ENCODE data around the gene IGF2R. TPM values are rescaled to one million over a fixed set of nuclear protein-coding genes. Genes with fewer than 3 reads are reported as not detected.
"Not testable (repeated sequence)": the region's sequence is repeated elsewhere in the genome, so short reads cannot be mapped to it uniquely, and the experiment has no call there.

IGF2R gene
- polyA plus RNA-seq, 1 donor (not counting 4 experiments of a cell fraction or from before 2014, with no cell fraction given), result 40.9 TPM

GRCh38 chr6:160139420-160139851 is 170.6 kb downstream of the IGF2R start:
- peaks cover 0 to 4% of the 10 kb centered on the region in 2 experiments for H3K36me3 ChIP-seq (ENCODE audit: control insufficient read depth in 2 of 2, extremely low read depth in 1 of 2, insufficient read depth in 2 of 2, low read length in 2 of 2)
- no peaks in the 10 kb centered on the region for H3K27me3 ChIP-seq (ENCODE audit: control insufficient read depth, extremely low read depth, insufficient read depth, low read length)
- TF ChIP-seq EZH2 (IDR thresholded peaks at IDR 0.05; ENCODE audit: low read length) (no peak), CTCF (optimal IDR thresholded peaks at IDR 0.05 in 1 of 3, IDR thresholded peaks at IDR 0.05 in 1 of 3, conservative IDR thresholded peaks at IDR 0.05 in 1 of 3; ENCODE audit: extremely low read depth in 1 of 3, insufficient read depth in 2 of 3, low read length in 3 of 3) (no peak)
- H3K27ac ChIP-seq (ENCODE audit: control insufficient read depth, insufficient read depth, low read length), result no peak overlapping the region
- no peaks in the 10 kb centered on the region for H3K9me3 ChIP-seq (ENCODE audit: control insufficient read depth, low read depth, low read length)
- H3K9me1 ChIP-seq (ENCODE audit: control insufficient read depth, extremely low read depth, insufficient read depth, low read length), result no peaks in the 10 kb centered on the region
- no peak overlapping the region for H3K4me2 ChIP-seq (ENCODE audit: control insufficient read depth, extremely low read depth, insufficient read depth, low read depth, low read length)
- no peaks in the 10 kb centered on the region for H4K20me1 ChIP-seq (ENCODE audit: control insufficient read depth, extremely low read depth, insufficient read depth, low read length)
- no peaks in the 10 kb centered on the region for H3K79me2 ChIP-seq (ENCODE audit: control insufficient read depth, insufficient read depth, low read length)
- H3K4me1 ChIP-seq (ENCODE audit: control insufficient read depth, extremely low read depth, insufficient read depth, low read length), result peaks cover 10% of the 10 kb centered on the region
- peak; percentile 88 for FAIRE-seq
- peak; percentile 57 for DNase-seq (ENCODE audit: low read depth, low spot score)
- H3K4me3 ChIP-seq (ENCODE audit: control insufficient read depth in 2 of 3, extremely low read depth in 1 of 3, insufficient read depth in 2 of 3, low read depth in 1 of 3, low read length in 3 of 3), result no peak overlapping the region
- dilution Hi-C loops (cut with MboI; ENCODE audit: extremely low pct_ligation_motif_present, low sequenced_read_pairs), result no loop called here
- no peak overlapping the region for H3K9ac ChIP-seq (ENCODE audit: control insufficient read depth, extremely low read depth, insufficient read depth, low read length)
- H2AFZ ChIP-seq (ENCODE audit: control insufficient read depth, low read length), result no peak overlapping the region

GRCh38 chr6:160140493-160140892 is 171.6 kb downstream of the IGF2R start:
- H3K79me2 ChIP-seq (ENCODE audit: control insufficient read depth, insufficient read depth, low read length); H3K36me3 ChIP-seq (ENCODE audit: control insufficient read depth in 2 of 2, extremely low read depth in 1 of 2, insufficient read depth in 2 of 2, low read length in 2 of 2); H2AFZ ChIP-seq (ENCODE audit: control insufficient read depth, low read length); H3K27me3 ChIP-seq (ENCODE audit: control insufficient read depth, extremely low read depth, insufficient read depth, low read length); H3K27ac ChIP-seq (ENCODE audit: control insufficient read depth, insufficient read depth, low read length); DNase-seq (ENCODE audit: low read depth, low spot score); H3K9ac ChIP-seq (ENCODE audit: control insufficient read depth, extremely low read depth, insufficient read depth, low read length); H3K4me3 ChIP-seq (ENCODE audit: control insufficient read depth in 2 of 3, extremely low read depth in 1 of 3, insufficient read depth in 2 of 3, low read depth in 1 of 3, low read length in 3 of 3); H4K20me1 ChIP-seq (ENCODE audit: control insufficient read depth, extremely low read depth, insufficient read depth, low read length); H3K9me3 ChIP-seq (ENCODE audit: control insufficient read depth, low read depth, low read length); FAIRE-seq; dilution Hi-C loops (cut with MboI; ENCODE audit: extremely low pct_ligation_motif_present, low sequenced_read_pairs); H3K4me2 ChIP-seq (ENCODE audit: control insufficient read depth, extremely low read depth, insufficient read depth, low read depth, low read length); H3K9me1 ChIP-seq (ENCODE audit: control insufficient read depth, extremely low read depth, insufficient read depth, low read length): not testable (repeated sequence)
- H3K4me1 ChIP-seq (ENCODE audit: control insufficient read depth, extremely low read depth, insufficient read depth, low read length), result peaks cover 10% of the 10 kb centered on the region

All from keratinocyte (primary cell).